Measurements from ENCODE around the gene MCC. TPM values are rescaled to one million over a fixed set of nuclear protein-coding genes. Genes with fewer than 3 reads are reported as not detected.

The MCC gene
- total RNA-seq, 2 experiments from 2014 or later, result 2.9 to 3.3 TPM

GRCh38 chr5:113221294-113222176, 266.7 kb downstream of the MCC start:
- H3K9me3 Mint-ChIP-seq, result no peaks in the 10 kb centered on the region
- no peak overlapping the region for H3K27ac Mint-ChIP-seq
- CTCF ChIA-PET, result interaction anchor here (0.6 kb wide), 2 partner anchors 76 to 114 kb away, joined by 4 read pairs; no protein-coding TSS in a partner anchor
- POLR2A ChIA-PET, result interaction anchor here (0.6 kb wide), 1 partner anchor 515 kb away, joined by 3 read pairs; no protein-coding TSS in a partner anchor
- H3K27me3 Mint-ChIP-seq, result peaks cover 2% of the 10 kb centered on the region
- no peaks in the 10 kb centered on the region for H3K36me3 Mint-ChIP-seq (ENCODE audit: low read depth)
- no peak for DNase-seq
- no peak overlapping the region for H3K4me3 Mint-ChIP-seq
- H3K4me1 Mint-ChIP-seq, result no peaks in the 10 kb centered on the region

- H3K27me3 Mint-ChIP-seq, result peaks cover 2% of the 10 kb centered on the region
- H3K27ac Mint-ChIP-seq, result no peak overlapping the region
- H3K4me3 Mint-ChIP-seq, result no peak overlapping the region
These were observed 268.6 kb downstream of the MCC start for GRCh38 chr5:113219695-113220094.

GRCh38 chr5:113218906-113219517, 269.2 kb downstream of the MCC start:
- H3K4me3 Mint-ChIP-seq, result no peak overlapping the region
- CTCF ChIA-PET, result no interaction called here
- H3K27ac Mint-ChIP-seq, result no peak overlapping the region
- no peaks in the 10 kb centered on the region for H3K36me3 Mint-ChIP-seq (ENCODE audit: low read depth)
- no peak for DNase-seq
- no peaks in the 10 kb centered on the region for H3K4me1 Mint-ChIP-seq
- no peaks in the 10 kb centered on the region for H3K9me3 Mint-ChIP-seq
- peaks cover 2% of the 10 kb centered on the region for H3K27me3 Mint-ChIP-seq
- POLR2A ChIA-PET, result no interaction called here

More at GRCh38 chr5:113219695-113220094, 268.6 kb downstream of the MCC start:
- ChIA-PET POLR2A (no interaction called here), CTCF (no interaction called here)
- no peaks in the 10 kb centered on the region for H3K36me3 Mint-ChIP-seq (ENCODE audit: low read depth)
- no peaks in the 10 kb centered on the region for H3K4me1 Mint-ChIP-seq
- no peaks in the 10 kb centered on the region for H3K9me3 Mint-ChIP-seq
- no peak for DNase-seq

GRCh38 chr5:113218200-113218599, 270.1 kb downstream of the MCC start:
- no peaks in the 10 kb centered on the region for H3K36me3 Mint-ChIP-seq (ENCODE audit: low read depth)
- peaks cover 2% of the 10 kb centered on the region for H3K27me3 Mint-ChIP-seq
- no peak overlapping the region for H3K4me3 Mint-ChIP-seq
- H3K4me1 Mint-ChIP-seq, result no peaks in the 10 kb centered on the region
- ChIA-PET CTCF (no interaction called here), POLR2A (no interaction called here)
- DNase-seq, result no peak
- no peaks in the 10 kb centered on the region for H3K9me3 Mint-ChIP-seq
- H3K27ac Mint-ChIP-seq, result no peak overlapping the region

GRCh38 chr5:113217619-113218184, 270.6 kb downstream of the MCC start:
- Mint-ChIP-seq H3K36me3 (ENCODE audit: low read depth) (no peaks in the 10 kb centered on the region), H3K4me1 (no peaks in the 10 kb centered on the region), H3K27ac (no peak overlapping the region), H3K27me3 (peaks cover 2% of the 10 kb centered on the region), H3K4me3 (no peak overlapping the region), H3K9me3 (no peaks in the 10 kb centered on the region)
- CTCF ChIA-PET, result no interaction called here
- POLR2A ChIA-PET, result no interaction called here
- no peak for DNase-seq

GRCh38 chr5:113216545-113216944, 271.7 kb downstream of the MCC start:
- Mint-ChIP-seq H3K4me1 (no peaks in the 10 kb centered on the region), H3K27ac (no peak overlapping the region), H3K36me3 (ENCODE audit: low read depth) (no peaks in the 10 kb centered on the region), H3K4me3 (no peak overlapping the region), H3K9me3 (no peaks in the 10 kb centered on the region), H3K27me3 (no peaks in the 10 kb centered on the region)
- ChIA-PET POLR2A (no interaction called here), CTCF (no interaction called here)
- no peak for DNase-seq

- Mint-ChIP-seq H3K9me3 (no peaks in the 10 kb centered on the region), H3K4me3 (no peak overlapping the region), H3K27me3 (no peaks in the 10 kb centered on the region), H3K36me3 (ENCODE audit: low read depth) (no peaks in the 10 kb centered on the region), H3K27ac (no peak overlapping the region), H3K4me1 (no peaks in the 10 kb centered on the region)
- no peak for DNase-seq
- ChIA-PET CTCF (no interaction called here), POLR2A (no interaction called here)
These were observed 272.7 kb downstream of the MCC start for GRCh38 chr5:113215401-113216060.

- no peaks in the 10 kb centered on the region for H3K4me1 Mint-ChIP-seq
- H3K27ac Mint-ChIP-seq, result no peak overlapping the region
- POLR2A ChIA-PET, result no interaction called here
- no peak overlapping the region for H3K4me3 Mint-ChIP-seq
- H3K36me3 Mint-ChIP-seq (ENCODE audit: low read depth), result no peaks in the 10 kb centered on the region
- CTCF ChIA-PET, result no interaction called here
- DNase-seq, result no peak
- no peaks in the 10 kb centered on the region for H3K9me3 Mint-ChIP-seq
- no peaks in the 10 kb centered on the region for H3K27me3 Mint-ChIP-seq
These were observed 273.5 kb downstream of the MCC start for GRCh38 chr5:113214606-113215323.

GRCh38 chr5:113213551-113214425, 274.5 kb downstream of the MCC start:
- H3K27me3 Mint-ChIP-seq, result no peaks in the 10 kb centered on the region
- no peak for DNase-seq
- ChIA-PET CTCF (interaction anchor here (1.2 kb wide), 1 partner anchor 17 kb away, joined by 3 read pairs; no protein-coding TSS in a partner anchor), POLR2A (no interaction called here)
- no peaks in the 10 kb centered on the region for H3K9me3 Mint-ChIP-seq
- no peak overlapping the region for H3K4me3 Mint-ChIP-seq
- no peaks in the 10 kb centered on the region for H3K4me1 Mint-ChIP-seq
- H3K36me3 Mint-ChIP-seq (ENCODE audit: low read depth), result no peaks in the 10 kb centered on the region
- no peak overlapping the region for H3K27ac Mint-ChIP-seq

- Mint-ChIP-seq H3K9me3 (no peaks in the 10 kb centered on the region), H3K27me3 (no peaks in the 10 kb centered on the region), H3K4me3 (no peak overlapping the region), H3K27ac (no peak overlapping the region), H3K36me3 (ENCODE audit: low read depth) (no peaks in the 10 kb centered on the region), H3K4me1 (no peaks in the 10 kb centered on the region)
- ChIA-PET POLR2A (no interaction called here), CTCF (interaction anchor here (1.2 kb wide), 1 partner anchor 18 kb away, joined by 3 read pairs; no protein-coding TSS in a partner anchor)
- DNase-seq, result no peak
These were observed 275.9 kb downstream of the MCC start for GRCh38 chr5:113212244-113212920.

GRCh38 chr5:113209498-113209897, 278.8 kb downstream of the MCC start:
- no peaks in the 10 kb centered on the region for H3K9me3 Mint-ChIP-seq
- no peaks in the 10 kb centered on the region for H3K27me3 Mint-ChIP-seq
- no peaks in the 10 kb centered on the region for H3K36me3 Mint-ChIP-seq (ENCODE audit: low read depth)
- DNase-seq, result no peak
- H3K27ac Mint-ChIP-seq, result no peak overlapping the region
- POLR2A ChIA-PET, result no interaction called here
- H3K4me3 Mint-ChIP-seq, result no peak overlapping the region
- CTCF ChIA-PET, result no interaction called here
- H3K4me1 Mint-ChIP-seq, result no peaks in the 10 kb centered on the region

All from activated CD4-positive, alpha-beta T cell treated with anti-CD3 and anti-CD28 coated beads, Interleukin-2, amount 10 ng/mL, durations not matched to agents 7 days and 5 days (primary cell).